IgD-negative memory B cell (primary cell): ENCODE results near the gene VPS51. TPM values are rescaled to one million over a fixed set of nuclear protein-coding genes. Genes with fewer than 3 reads are reported as not detected.
"Not testable (repeated sequence)": the region's sequence is repeated elsewhere in the genome, so short reads cannot be mapped to it uniquely, and the experiment has no call there.

Experiments used
- H3K27ac Mint-ChIP-seq, 3 donors: one replicate each; pipeline ENCODE4 v1.8.0; 2020 to 2022; ENCODE audit warnings: mild to moderate bottlenecking in 3 of 3, mixed read lengths in 3 of 3, moderate library complexity in 1 of 3
- H3K27me3 Mint-ChIP-seq: one replicate; pipeline ENCODE4 v1.8.0; 2021; ENCODE audit warnings: mixed read lengths
- H3K36me3 Mint-ChIP-seq: one replicate; pipeline ENCODE4 v1.8.0; 2020; ENCODE audit warnings: mild to moderate bottlenecking, mixed read lengths
- H3K4me1 Mint-ChIP-seq, 3 donors: one replicate each; pipeline ENCODE4 v1.8.0; 2020 to 2022; ENCODE audit warnings: mixed read lengths in 3 of 3, mild to moderate bottlenecking in 1 of 3
- H3K4me3 Mint-ChIP-seq, 4 donors: one replicate each; pipeline ENCODE4 v1.8.0; 2020 to 2022; ENCODE audit warnings: mild to moderate bottlenecking in 4 of 4, mixed read lengths in 4 of 4, moderate library complexity in 3 of 4
- H3K9me3 Mint-ChIP-seq, 3 donors: one replicate each; pipeline ENCODE4 v1.8.0; 2020 to 2021; ENCODE audit warnings: mixed read lengths in 3 of 3, mild to moderate bottlenecking in 1 of 3
- polyA plus RNA-seq: library from polyadenylated mRNA; unstranded; fragments of 300-500 nt; fragmentation: Illumina TruSeq; gene quantifications from one replicate; pipeline ENCODE4 v1.2.3, GENCODE V29; 2021

The VPS51 gene
- polyA plus RNA-seq, 1 donor from 2014 or later = 88.2 TPM

DNA sequence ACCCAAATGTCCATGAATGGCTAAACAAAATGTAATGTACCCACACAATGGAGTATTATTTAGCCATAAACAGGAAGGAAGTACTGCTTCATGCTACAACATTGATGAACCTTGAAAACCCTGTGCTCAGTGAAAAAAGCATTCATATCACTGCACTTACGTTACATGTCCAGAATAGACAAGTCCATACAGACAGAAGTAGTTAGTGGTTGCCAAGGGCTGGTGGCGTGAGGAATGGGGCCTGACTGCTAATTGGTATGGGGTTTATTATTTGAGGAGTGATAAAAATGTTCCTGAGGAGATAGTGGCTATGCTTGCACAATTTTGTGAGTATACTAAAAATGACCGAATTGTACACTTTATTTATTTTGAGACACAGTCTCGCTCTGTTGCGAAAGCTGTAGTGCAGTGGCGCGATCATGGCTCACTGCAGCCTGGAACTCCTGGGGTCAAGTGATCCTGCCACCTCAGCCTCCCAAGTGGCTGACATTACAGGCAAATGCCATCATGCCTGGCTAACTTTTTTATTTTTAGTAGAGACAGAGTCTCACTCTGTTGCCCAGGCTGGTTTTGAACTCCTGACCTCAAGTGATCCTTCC, 46.0 kb downstream of the VPS51 start:
- H3K4me1 Mint-ChIP-seq = peaks cover 11 to 25% (median 22%) of the 10 kb centered on the region in 3 donors
- H3K4me3 Mint-ChIP-seq = peak overlapping the region in 1 of 4 donors; percentile 1
- H3K9me3 Mint-ChIP-seq = no peaks in the 10 kb centered on the region
- H3K27me3 Mint-ChIP-seq = peaks cover 11% of the 10 kb centered on the region
- H3K27ac Mint-ChIP-seq = no peak overlapping the region
- H3K36me3 Mint-ChIP-seq = no peaks in the 10 kb centered on the region

DNA sequence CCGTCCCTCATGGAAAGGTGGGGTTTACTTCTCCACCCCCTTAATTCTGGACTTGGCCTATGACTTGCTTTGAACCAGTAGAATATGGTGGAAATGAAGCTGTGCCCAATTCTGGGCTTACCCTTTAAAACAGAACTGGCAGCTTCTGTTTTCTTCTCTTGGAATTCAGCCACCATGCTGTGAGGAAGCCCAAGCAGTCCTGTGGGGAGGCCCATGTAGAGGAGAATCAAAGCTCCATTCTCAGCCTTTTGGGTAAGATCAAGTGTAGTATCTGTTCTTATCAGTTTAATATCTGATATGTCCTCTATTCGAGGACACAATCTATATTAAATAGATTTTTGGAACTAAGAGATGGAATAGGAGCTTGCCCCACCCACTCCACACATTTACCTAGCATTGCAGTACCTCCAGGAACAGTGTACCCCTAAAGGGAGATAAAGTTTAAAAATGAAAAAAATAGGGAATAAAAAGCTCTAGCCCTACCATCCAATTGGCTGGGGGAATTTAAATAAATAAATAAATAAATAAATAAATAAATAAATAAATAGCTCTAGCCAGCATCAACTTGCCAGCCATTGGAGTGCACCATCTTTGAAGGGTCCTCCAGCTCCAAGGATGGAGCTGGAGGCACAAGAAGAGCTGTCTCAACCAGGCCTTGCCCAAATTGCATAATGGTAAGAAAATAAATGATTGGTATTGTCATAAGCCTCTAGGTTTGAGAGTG, 51.5 kb downstream of the VPS51 start:
- Mint-ChIP-seq H3K27me3 (peaks cover 12% of the 10 kb centered on the region), H3K4me1 (peaks cover 17 to 26% (median 22%) of the 10 kb centered on the region in 3 donors), H3K36me3 (no peaks in the 10 kb centered on the region), H3K27ac (no peak overlapping the region), H3K9me3 (no peaks in the 10 kb centered on the region), H3K4me3 (no peak overlapping the region)

DNA sequence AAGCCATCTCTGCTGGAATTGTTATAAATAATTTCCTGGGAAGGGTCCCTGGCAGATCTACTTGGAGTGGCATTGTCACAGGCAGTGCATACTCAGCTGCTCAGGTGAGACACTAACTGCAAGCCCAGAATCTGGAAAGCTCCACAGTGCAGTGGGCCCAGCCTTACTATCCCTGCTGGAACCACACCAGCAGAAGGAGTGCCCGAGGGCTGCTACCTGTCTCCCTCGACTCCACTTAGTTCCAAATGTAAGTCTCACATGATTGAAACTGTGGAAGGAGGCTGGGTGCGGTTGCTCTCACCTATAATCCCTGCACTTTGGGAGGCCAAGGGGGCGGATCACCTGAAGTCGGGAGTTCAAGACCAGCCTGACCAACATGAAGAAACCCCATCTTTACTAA, 52.6 kb downstream of the VPS51 start:
- H3K9me3 Mint-ChIP-seq = no peaks in the 10 kb centered on the region
- H3K27ac Mint-ChIP-seq = no peak overlapping the region
- peaks cover 20 to 26% (median 25%) of the 10 kb centered on the region in 3 donors for H3K4me1 Mint-ChIP-seq
- no peak overlapping the region for H3K4me3 Mint-ChIP-seq
- H3K27me3 Mint-ChIP-seq = peaks cover 10% of the 10 kb centered on the region
- H3K36me3 Mint-ChIP-seq = no peaks in the 10 kb centered on the region

DNA sequence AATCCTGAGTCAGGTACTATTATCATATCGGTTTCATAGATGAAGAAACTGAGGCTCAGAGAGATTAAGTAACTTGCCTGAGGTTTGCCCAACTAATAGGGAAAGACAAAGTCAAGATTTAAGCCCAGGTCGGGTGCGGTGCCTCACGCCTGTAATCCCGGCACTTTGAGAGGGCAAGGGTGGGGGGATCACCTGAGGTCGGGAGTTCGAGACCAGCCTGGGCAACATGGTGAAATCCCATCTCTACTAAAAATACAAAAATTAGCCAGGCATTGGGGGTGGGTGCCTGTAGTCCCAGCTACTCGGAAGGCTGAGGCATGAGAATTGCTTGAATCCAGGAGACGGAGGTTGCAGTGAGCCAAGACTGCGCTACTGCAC, 54.1 kb downstream of the VPS51 start:
- not testable (repeated sequence) for H3K27me3 Mint-ChIP-seq, H3K27ac Mint-ChIP-seq

DNA sequence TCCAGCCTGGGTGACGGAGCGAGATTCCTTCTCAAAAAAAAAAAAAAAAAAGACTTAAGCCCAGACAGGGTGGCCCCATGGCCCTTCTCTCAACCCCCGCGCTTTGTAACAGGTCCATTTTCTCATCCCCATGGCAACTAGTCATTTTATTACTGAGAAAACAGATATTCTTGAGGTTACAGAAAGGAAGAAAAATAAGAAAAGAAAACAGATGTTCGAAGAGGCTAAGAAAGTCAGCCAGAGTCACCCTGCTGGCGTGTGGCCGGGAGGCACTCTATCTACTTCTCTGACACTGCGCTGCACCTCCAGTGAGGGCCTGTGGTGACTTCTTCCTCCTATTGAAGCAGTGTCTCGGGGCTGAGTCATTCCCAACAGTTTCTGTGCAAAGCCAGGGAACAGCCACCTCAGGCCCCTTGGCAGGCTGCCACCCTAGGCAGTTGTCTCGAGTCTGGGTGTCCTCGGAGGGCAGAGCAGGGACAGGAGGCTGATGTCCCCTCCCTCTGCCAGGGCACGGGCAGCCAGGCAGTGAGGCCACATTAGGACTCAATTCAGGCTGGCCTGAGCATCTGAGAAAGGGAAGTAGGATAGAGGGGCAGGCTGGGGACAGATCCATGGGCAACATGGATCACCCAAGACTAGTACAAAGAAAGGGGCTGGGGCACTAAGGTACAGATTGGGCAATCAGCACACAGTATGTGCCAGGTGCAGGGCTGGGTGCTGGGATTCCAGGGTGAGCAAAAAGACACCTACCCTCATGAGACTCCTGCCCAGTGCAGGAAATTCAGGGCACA, 54.7 kb downstream of the VPS51 start:
- no peak overlapping the region for H3K4me3 Mint-ChIP-seq
- no peaks in the 10 kb centered on the region for H3K36me3 Mint-ChIP-seq
- peaks cover 6% of the 10 kb centered on the region for H3K27me3 Mint-ChIP-seq
- H3K9me3 Mint-ChIP-seq = no peaks in the 10 kb centered on the region
- no peak overlapping the region for H3K27ac Mint-ChIP-seq
- peaks cover 19 to 21% (median 20%) of the 10 kb centered on the region in 3 donors for H3K4me1 Mint-ChIP-seq

More for the DNA sequence above, 54.1 kb downstream of the VPS51 start:
- peaks cover 20 to 25% (median 24%) of the 10 kb centered on the region in 3 donors for H3K4me1 Mint-ChIP-seq
- not testable (repeated sequence) for H3K9me3 Mint-ChIP-seq, H3K36me3 Mint-ChIP-seq, H3K4me3 Mint-ChIP-seq

DNA sequence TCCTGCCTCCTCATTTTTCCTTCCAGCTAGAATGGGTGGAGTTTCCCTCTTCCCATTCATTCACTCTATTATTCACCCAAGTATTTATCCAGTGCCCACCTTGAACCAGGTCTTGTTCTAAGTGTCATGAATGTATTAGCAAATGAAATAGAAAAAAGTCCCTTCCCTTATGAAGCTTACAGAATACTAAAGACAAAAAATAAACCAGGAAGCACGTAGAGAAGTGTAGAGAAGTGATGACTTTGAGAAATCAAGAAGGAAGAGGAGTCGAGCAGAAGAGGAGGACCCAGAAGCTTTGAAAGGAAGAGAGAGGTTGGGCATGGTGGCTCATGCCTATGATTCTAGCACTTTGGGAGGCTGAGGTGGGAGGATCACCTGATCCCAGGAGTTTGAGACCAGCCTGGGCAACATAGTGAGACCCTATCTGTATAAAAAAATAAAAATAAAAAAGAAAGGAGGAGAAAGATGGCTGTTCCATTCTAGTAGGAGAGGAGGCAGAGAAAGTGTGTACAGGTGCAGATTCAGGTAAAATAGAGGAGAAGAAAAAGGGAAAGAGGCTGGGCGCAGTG, 55.4 kb downstream of the VPS51 start:
- H3K4me1 Mint-ChIP-seq = peaks cover 12 to 15% (median 14%) of the 10 kb centered on the region in 3 donors
- H3K27ac Mint-ChIP-seq = no peak overlapping the region
- H3K27me3 Mint-ChIP-seq = peaks cover 1% of the 10 kb centered on the region
- no peaks in the 10 kb centered on the region for H3K36me3 Mint-ChIP-seq
- H3K4me3 Mint-ChIP-seq = no peak overlapping the region
- no peaks in the 10 kb centered on the region for H3K9me3 Mint-ChIP-seq

DNA sequence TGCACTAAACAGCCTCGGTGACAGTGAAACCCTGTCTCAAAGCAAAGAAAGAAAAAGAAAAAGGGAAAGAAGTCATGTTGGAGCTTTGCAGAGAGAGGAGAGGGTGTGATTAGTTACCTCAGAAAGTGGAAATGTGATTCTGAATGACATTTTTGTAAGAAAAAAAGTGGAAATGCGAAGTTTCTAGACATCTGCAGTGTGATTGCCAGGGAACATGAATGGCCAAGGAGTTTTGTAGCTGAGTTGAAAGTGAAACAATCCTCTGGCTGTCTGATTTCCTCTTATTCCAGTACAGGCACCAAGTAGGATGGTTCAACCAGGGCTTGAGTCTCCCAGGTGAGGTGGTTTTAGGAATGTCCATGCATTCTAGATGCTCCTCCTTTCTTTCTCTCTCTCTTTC, 56.1 kb downstream of the VPS51 start:
- H3K4me3 Mint-ChIP-seq = peak overlapping the region in 2 of 4 donors; percentile 52 to 72

DNA sequence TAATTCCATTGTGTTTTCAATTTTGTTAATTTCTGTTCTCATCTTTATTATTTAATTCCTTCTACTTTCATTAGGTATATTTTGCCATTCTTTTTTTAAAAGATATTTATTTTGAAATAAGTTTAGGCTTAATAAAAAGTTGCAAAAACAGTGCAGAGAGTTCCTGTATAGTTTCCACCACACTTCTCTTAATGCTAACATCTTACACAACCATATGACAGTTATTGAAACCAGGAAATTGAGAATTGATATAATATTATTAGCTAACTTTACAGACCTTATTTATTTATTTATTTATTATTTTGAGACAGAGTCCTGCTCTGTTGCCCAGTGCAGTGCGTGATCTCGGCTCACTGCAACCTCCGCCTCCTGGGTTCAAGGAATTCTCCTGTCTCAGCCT, 60.2 kb downstream of the VPS51 start:
- no peak overlapping the region for H3K4me3 Mint-ChIP-seq
- peaks cover 18 to 26% (median 22%) of the 10 kb centered on the region in 3 donors for H3K4me1 Mint-ChIP-seq
- H3K27me3 Mint-ChIP-seq = no peaks in the 10 kb centered on the region
- H3K36me3 Mint-ChIP-seq = no peaks in the 10 kb centered on the region
- no peak overlapping the region for H3K27ac Mint-ChIP-seq
- H3K9me3 Mint-ChIP-seq = no peaks in the 10 kb centered on the region

More for the DNA sequence above, 56.1 kb downstream of the VPS51 start:
- H3K9me3 Mint-ChIP-seq = no peaks in the 10 kb centered on the region
- H3K4me1 Mint-ChIP-seq = peaks cover 10 to 13% (median 12%) of the 10 kb centered on the region in 3 donors
- peak overlapping the region in 1 of 3 donors; percentile 18 for H3K27ac Mint-ChIP-seq
- no peaks in the 10 kb centered on the region for H3K36me3 Mint-ChIP-seq
- peaks cover 1% of the 10 kb centered on the region for H3K27me3 Mint-ChIP-seq

DNA sequence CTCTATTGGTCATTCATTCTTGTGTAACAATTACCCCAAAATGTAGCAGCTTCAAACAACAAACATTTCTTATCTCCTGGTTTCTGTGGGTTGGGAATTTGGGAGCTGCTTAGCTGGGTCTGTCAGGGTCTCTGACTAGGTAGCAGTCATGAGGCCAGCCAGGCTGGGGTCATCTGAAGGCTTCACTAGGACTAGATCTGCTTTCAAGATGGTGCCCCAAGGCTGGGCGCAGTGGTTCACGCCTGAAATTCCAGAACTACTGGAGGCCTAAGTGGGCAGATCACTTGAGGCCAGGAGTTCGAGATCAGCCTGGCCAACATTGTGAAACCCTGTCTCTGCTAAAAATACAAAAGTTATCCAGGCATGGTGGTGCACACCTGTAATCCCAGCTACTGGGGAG, 60.9 kb downstream of the VPS51 start:
- Mint-ChIP-seq H3K9me3 (no peaks in the 10 kb centered on the region), H3K4me3 (no peak overlapping the region), H3K27me3 (no peaks in the 10 kb centered on the region), H3K4me1 (peaks cover 17 to 20% (median 17%) of the 10 kb centered on the region in 3 donors), H3K36me3 (no peaks in the 10 kb centered on the region), H3K27ac (peak overlapping the region in 1 of 3 donors; percentile 18)

DNA sequence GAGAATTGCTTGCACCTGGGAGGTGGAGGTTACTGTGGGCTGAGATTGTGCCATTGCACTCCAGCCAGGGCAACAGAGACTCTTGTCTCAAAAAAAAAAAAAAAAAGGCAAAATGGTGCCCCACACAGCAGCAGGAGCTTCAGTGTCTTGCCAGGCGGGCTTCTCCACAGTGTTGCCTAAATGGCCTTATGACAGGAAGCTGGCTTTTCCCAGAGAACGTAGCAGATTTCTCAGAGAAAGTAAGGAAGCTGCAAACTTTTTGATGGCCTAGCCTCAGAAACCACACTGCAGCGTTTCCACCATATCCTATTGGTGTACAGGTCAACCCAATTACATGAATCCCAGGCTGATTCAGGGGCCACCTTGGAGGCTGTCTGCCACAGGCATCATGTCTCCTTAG, 61.3 kb downstream of the VPS51 start:
- Mint-ChIP-seq H3K27ac (no peak overlapping the region), H3K9me3 (no peaks in the 10 kb centered on the region), H3K36me3 (no peaks in the 10 kb centered on the region), H3K4me3 (no peak overlapping the region), H3K4me1 (peaks cover 12 to 17% (median 13%) of the 10 kb centered on the region in 3 donors), H3K27me3 (no peaks in the 10 kb centered on the region)

DNA sequence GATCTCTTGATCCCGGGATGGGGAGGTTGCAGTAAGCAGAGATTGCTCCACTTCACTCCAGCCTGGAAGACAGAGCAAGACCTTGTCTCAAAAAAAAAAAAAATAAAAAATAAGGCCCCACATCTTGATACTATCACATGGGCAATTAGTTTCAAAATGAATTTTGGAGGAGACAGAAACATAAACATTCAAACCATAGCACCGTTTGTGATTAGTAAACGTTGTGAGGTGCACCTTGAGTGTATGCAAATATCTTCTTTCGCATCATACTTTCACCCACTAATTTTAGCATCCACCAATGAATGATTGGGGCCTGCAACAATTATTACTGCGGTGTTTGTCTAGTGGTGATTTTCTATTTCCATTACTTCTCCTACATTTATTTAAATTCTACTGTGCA, 63.0 kb downstream of the VPS51 start:
- Mint-ChIP-seq H3K36me3 (no peaks in the 10 kb centered on the region), H3K4me3 (peak overlapping the region in 1 of 4 donors; percentile 77), H3K9me3 (no peaks in the 10 kb centered on the region), H3K4me1 (peaks cover 9 to 13% (median 12%) of the 10 kb centered on the region in 3 donors), H3K27ac (peak overlapping the region in 1 of 3 donors; percentile 20), H3K27me3 (no peaks in the 10 kb centered on the region)

DNA sequence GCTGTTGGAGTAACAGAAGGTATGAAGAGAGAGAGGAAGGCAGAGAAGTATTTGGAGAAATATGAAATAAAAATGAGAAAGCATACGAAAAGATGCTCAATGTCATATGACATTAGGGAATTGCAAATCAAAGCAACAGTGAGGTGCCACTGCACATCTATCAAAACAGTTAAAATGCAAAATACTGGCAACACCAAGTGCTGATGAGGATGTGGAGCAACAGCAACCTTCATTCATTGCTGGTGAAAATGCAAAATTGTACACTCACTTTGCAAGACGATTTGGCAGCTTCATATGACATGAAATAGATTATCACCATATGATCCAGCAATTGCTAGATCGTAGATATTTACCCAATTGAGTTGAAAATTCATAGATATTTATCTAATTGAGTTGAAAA, 64.6 kb downstream of the VPS51 start:
- H3K4me1 Mint-ChIP-seq = peaks cover 9 to 13% (median 12%) of the 10 kb centered on the region in 3 donors
- H3K36me3 Mint-ChIP-seq = no peaks in the 10 kb centered on the region

More for the DNA sequence above, 64.6 kb downstream of the VPS51 start:
- H3K4me3 Mint-ChIP-seq = no peak overlapping the region
- no peaks in the 10 kb centered on the region for H3K9me3 Mint-ChIP-seq
- H3K27me3 Mint-ChIP-seq = no peaks in the 10 kb centered on the region
- no peak overlapping the region for H3K27ac Mint-ChIP-seq
